Right ventricle myocardium superior (tissue), 1 donor: ENCODE measurements around the gene SLC35F3. TPM values are rescaled to one million over a fixed set of nuclear protein-coding genes. Genes with fewer than 3 reads are reported as not detected.
"Not testable (repeated sequence)": the region's sequence is repeated elsewhere in the genome, so short reads cannot be mapped to it uniquely, and the experiment has no call there.

Experiments
- ATAC-seq: fragments of 200-7000 bp; cut with Tn5 transposase; one replicate; pipeline ENCODE4 v1.9.1; 2020; ENCODE audit warnings: mild to moderate bottlenecking; ENCODE audit not compliant: poor library complexity
- DNase-seq: peaks from one replicate; pipeline ENCODE4 v3.0.0-alpha.2; 2020
- intact Hi-C: fragments of 100-400 bp; cut with DNase I; formaldehyde crosslinking; loops from one replicate; pipeline ENCODE4 v1.11.2; 2022
- total RNA-seq: library from RNA; stranded (reverse); fragmentation: NEBNext Ultra II Directional; extraction: Animal tissue kit (Norgen Biotek cat#: 25700); gene quantifications from one replicate; pipeline ENCODE4 v1.2.1, GENCODE V29; 2021
- donor health status: DM: no; HTN: yes; CAD: no; lungs with severe emphysema.

SLC35F3 gene
- total RNA-seq, 1 donor from 2014 or later, result not detected

DNA sequence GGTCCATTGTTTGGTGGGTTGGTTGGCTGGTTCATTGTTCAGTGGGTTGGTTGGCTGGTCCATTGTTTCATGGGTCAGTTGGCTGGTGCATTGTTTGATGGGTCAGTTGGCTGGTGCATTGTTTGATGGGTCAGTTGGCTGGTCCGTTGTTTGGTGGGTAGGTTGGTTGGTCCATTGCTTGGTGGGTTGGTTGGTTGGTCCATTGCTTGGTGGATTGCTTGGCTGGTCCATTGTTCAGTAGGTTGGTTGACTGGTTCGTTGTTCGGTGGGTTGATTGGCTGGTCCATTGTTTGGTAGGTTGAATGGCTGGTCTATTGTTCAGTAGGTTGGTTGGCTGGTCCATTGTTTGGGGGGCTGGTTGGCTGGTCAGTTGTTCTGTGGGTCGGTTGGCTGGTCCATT lies 343.3 kb downstream of the SLC35F3 start:
- DNase-seq, intact Hi-C loops, ATAC-seq: not testable (repeated sequence)

DNA sequence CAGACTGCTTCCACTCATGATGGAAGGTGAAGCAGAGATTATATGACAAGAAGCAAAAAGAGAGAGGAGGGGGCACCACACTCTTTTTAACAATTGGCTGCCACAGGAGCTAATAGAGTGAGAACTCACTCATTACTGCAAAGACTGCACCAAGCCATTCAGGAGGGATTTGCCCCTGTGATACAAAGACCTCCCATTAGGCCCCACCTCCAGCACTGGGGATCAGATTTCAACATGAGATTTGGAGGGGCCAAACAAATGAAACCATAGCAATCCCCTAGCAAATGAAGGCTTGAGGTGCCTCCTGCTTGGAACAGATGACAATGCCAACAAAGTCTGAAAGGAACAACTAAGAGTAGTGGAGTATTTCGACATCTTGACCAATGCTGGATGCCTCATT lies 346.3 kb downstream of the SLC35F3 start:
- intact Hi-C loops, result no loop called here
- DNase-seq (no peak), ATAC-seq (no peak)

- DNase-seq (no peak), ATAC-seq (no peak)
- intact Hi-C loops, result no loop called here
Measured at GRCh38 chr1:234253732-234254131, 349.3 kb downstream of the SLC35F3 start.

DNA sequence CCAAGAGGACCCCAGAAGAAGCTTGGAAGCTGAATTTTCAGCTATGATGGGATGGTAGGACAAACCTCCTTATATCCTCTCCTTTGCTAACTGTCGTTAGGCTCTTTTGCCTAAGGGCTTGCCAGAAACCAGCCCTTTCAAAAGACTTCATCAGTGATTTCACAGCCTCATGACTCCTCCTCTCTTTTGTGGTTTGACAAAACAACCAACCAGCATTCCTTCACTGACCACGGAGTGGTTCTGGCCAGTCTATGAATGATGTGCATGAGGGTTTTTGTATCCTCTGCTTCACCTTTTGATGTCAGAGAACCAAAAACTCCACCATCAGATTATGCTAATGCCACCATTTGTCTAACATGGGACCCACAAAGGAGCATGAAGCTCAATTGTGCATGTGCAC lies 351.9 kb downstream of the SLC35F3 start:
- DNase-seq, result no peak
- intact Hi-C loops, result no loop called here

GRCh38 chr1:234258071-234258470 lies 353.6 kb downstream of the SLC35F3 start:
- intact Hi-C loops, result no loop called here

More for the DNA sequence above, 351.9 kb downstream of the SLC35F3 start:
- no peak for ATAC-seq

DNA sequence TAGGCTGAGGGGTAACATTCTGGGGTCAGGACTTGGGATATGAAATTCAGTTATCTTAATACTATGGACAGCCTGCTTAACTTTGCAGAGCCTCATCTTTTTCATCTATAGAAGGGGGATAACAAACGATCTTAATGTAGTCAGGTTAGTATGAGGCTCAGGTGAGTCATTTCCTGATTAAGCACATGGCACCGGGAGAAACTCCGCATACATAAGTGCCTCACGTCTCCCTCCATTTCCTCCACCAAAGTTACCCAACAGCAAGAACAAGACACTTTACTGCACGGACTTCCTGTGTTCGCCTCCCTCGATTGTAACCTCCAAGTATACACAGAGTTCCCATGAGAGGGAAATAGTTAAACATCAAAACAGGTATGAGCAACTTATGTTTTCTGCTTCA lies 356.1 kb downstream of the SLC35F3 start:
- intact Hi-C loops, result no loop called here
- ATAC-seq (no peak), DNase-seq (no peak)

More at GRCh38 chr1:234258071-234258470, 353.6 kb downstream of the SLC35F3 start:
- ATAC-seq, result no peak
- no peak for DNase-seq

DNA sequence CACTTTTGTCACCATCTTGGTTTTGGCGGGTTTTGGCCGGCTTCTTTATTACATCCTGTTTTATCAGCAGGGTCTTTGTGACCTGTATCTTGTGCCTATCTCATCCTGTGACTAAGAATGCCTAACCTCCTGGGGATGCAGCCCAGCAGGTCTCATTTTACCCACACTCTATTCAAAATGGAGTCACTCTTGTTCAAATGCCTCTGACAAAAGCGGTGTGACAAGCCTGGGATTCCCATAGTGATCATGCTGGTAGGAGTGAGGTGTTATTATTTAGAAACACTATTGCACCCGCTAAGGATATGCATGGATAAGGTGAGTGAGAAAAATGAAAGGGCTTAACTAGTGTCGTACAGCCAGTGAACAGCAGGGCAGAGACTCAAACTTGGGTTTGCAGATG lies 357.1 kb downstream of the SLC35F3 start:
- DNase-seq (no peak), ATAC-seq (no peak)
- intact Hi-C loops, result no loop called here

DNA sequence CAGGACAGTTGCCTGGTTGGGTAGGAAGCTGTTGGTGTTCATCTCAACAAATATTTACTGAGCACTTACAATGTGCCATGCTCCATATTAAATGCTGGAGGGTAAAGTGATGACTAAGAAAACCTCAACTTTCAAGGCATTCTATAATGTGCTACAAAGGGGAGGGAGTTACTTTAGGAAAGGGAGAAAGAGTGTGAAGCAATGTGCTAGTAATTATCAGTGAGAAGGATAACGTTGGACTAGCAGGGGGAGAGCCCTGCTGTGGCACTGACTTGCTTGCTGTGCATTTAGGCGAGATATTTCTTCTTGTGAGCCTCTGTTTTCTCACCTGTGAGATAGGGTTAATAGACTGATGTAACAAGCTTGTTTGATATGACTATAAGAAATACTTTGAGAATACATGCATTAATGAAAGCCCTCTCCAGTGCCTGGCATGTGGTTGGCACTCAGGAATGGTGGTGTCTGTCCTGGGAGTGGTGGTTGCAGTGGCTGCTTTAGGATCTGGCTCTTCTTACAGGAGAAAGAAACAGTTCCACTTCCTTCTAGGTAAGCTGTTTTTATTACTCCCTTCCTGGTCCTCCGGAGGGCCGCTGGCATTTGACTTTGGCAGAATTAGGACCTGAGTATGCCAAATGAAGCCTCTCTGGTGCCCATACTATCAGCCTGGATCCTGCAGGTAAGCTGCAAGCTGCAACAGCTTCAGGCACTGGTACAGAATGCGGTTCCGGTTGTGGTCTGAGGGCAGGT lies 357.7 kb downstream of the SLC35F3 start:
- DNase-seq (no peak), ATAC-seq (no peak)
- intact Hi-C loops, result no loop called here

DNA sequence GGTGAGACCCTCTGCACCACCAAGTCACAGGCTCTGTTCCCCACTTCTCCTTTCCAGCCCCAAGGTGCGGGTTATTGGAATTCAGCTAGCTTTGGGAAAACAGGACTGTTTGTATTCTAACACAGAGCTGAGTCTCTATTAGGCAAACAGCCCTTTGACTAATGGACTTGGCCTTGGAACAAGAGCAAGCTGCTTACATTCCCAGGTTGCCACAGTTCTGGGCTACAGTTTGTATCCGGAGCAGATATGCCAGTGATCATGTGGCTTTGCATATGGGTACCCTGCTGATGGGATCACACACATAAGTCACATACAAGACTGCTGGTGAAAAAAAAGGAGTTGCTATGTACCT lies 358.3 kb downstream of the SLC35F3 start:
- DNase-seq, result no peak
- intact Hi-C loops, result no loop called here
- no peak for ATAC-seq

- no peak for DNase-seq
- intact Hi-C loops, result no loop called here
- no peak for ATAC-seq
Measured at GRCh38 chr1:234264832-234265231, 360.4 kb downstream of the SLC35F3 start.

DNA sequence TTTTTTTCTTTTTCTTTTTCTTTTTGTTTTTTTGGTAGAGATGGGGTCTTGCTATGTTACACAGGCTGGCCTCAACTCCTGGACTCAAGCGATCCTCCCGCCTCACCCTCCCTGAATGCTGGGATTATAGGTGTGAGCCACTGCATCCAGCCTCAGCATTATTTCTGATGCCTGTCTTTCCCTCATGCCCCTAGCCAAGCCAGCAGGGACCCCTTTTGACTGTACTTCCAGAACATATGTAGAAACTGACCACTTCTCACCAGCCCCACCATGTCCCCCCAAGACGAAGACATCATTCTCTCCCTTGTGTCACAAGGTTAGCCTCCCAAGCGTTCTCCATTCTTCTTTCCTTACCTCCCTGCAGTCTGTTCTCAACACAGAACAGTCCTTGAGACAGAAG lies 360.8 kb downstream of the SLC35F3 start:
- intact Hi-C loops, result no loop called here
- DNase-seq, result no peak
- no peak for ATAC-seq

GRCh38 chr1:234265861-234266260 lies 361.4 kb downstream of the SLC35F3 start:
- intact Hi-C loops, result no loop called here
- ATAC-seq (no peak), DNase-seq (no peak)

GRCh38 chr1:234270093-234270492 lies 365.6 kb downstream of the SLC35F3 start:
- intact Hi-C loops, result no loop called here
- no peak for ATAC-seq
- no peak for DNase-seq

GRCh38 chr1:234270581-234271242 lies 366.2 kb downstream of the SLC35F3 start:
- intact Hi-C loops, result no loop called here
- ATAC-seq, result no peak
- DNase-seq, result no peak

DNA sequence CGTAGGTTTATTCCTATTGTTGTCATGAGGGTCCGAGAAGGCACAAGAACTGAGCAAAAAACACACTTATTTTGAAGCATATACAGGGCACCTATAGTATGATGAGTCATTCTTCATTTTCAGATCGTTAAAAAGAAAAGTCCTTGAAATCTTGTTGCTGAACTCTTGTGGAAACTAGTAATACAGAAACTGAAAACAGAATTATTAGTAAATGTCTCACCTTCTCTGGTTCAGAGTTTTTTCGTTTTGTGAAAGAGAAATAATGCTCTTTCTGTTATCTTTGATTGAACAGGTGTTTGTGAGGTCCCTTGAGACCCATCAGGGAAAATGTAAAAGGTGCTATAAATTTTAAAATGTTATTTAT lies 366.7 kb downstream of the SLC35F3 start:
- DNase-seq (no peak), ATAC-seq (no peak)
- intact Hi-C loops, result no loop called here

- DNase-seq, result no peak
- intact Hi-C loops, result no loop called here
- no peak for ATAC-seq
Measured at GRCh38 chr1:234272656-234273312, 368.3 kb downstream of the SLC35F3 start.

- no peak for DNase-seq
- intact Hi-C loops, result no loop called here
- no peak for ATAC-seq
Measured at GRCh38 chr1:234273981-234274380, 369.5 kb downstream of the SLC35F3 start.

GRCh38 chr1:234276151-234276788 lies 371.8 kb downstream of the SLC35F3 start:
- intact Hi-C loops, result no loop called here
- ATAC-seq (no peak), DNase-seq (no peak)

DNA sequence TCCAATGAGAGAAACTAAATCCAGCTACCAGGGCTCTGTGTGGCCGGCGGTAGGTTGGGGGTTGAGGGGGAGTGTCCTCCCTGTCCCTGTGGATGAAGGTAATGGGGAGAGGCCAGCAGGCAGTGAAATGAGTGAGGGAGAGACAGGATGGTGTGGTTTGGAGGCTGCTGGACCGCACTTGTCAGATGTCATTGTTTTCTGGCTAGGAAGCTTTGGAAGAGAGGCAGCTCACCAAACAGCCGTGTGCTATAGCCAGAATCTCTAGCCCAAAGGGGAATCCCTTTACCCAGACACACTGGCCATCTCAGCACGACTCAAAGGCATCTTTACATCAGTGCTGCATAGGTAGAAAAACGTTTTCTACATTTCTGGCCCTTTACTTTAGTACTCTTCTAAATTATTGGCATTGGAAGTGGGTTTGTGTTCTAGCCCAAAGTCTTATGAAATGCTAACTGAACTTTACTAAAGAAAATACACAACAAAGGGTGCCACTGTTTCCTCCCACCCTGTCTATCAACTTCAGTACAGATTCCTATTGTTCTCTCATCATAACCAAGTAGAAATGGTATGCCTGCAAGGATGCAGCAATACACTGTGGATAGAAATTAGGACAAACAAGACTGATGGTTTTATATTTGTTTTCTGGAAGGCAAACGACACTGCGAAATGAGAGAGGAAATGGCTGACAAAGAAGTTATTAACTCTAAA lies 372.8 kb downstream of the SLC35F3 start:
- no peak for DNase-seq

More for the DNA sequence above, 372.8 kb downstream of the SLC35F3 start:
- intact Hi-C loops, result no loop called here
- ATAC-seq, result no peak
